Mucosa of rectum (tissue), 2 donors: ENCODE measurements around the gene TMEM271.

Source experiments
- H3K27ac ChIP-seq, 2 donors: one replicate each; pipeline ENCODE4 v1.7.0; 2013; ENCODE audit warnings: inconsistent platforms in 2 of 2, low read depth in 2 of 2, low read length in 2 of 2
- H3K27me3 ChIP-seq, 2 donors: one replicate each; pipeline ENCODE4 v1.7.0; 2013; ENCODE audit warnings: low read length in 2 of 2; ENCODE audit not compliant: control insufficient read depth in 2 of 2, insufficient read depth in 2 of 2
- H3K36me3 ChIP-seq, 2 donors: one replicate each; pipeline ENCODE4 v1.7.0; 2013; ENCODE audit warnings: low read length in 2 of 2; ENCODE audit not compliant: control insufficient read depth in 2 of 2, insufficient read depth in 2 of 2
- H3K4me1 ChIP-seq, 2 donors: one replicate each; pipeline ENCODE4 v1.7.0; 2013; ENCODE audit warnings: low read length in 2 of 2, mild to moderate bottlenecking in 1 of 2; ENCODE audit not compliant: control insufficient read depth in 2 of 2, insufficient read depth in 2 of 2
- H3K4me3 ChIP-seq, 2 donors: one replicate each; pipeline ENCODE4 v1.7.0; 2013; ENCODE audit warnings: low read length in 2 of 2
- H3K9ac ChIP-seq, 2 donors: one replicate each; pipeline ENCODE4 v1.7.0; 2013; ENCODE audit warnings: low read length in 2 of 2, low read depth in 1 of 2, mild to moderate bottlenecking in 1 of 2
- H3K9me3 ChIP-seq, 2 donors: one replicate each; pipeline ENCODE4 v1.7.0; 2013; ENCODE audit warnings: low read length in 2 of 2; ENCODE audit not compliant: control insufficient read depth in 2 of 2
- donor health status: healthy.
- donor health status: Normal muscosa, but diverticular disease.

The TMEM271 gene

GRCh38 chr4:532588-533317, 43.3 kb downstream of the TMEM271 start:
- Histone ChIP-seq H3K4me3 (no peak overlapping the region), H3K4me1 (no peaks in the 10 kb centered on the region), H3K27me3 (no peaks in the 10 kb centered on the region), H3K36me3 (peaks cover 59 to 69% of the 10 kb centered on the region in 2 donors), H3K27ac (no peak overlapping the region), H3K9ac (no peak overlapping the region), H3K9me3 (peaks cover 0 to 2% of the 10 kb centered on the region in 2 donors)

GRCh38 chr4:531721-532565, 44.2 kb downstream of the TMEM271 start:
- Histone ChIP-seq H3K9ac (no peak overlapping the region), H3K27ac (no peak overlapping the region), H3K9me3 (peaks cover 0 to 2% of the 10 kb centered on the region in 2 donors), H3K4me1 (no peaks in the 10 kb centered on the region), H3K4me3 (no peak overlapping the region), H3K36me3 (peaks cover 67 to 73% of the 10 kb centered on the region in 2 donors), H3K27me3 (no peaks in the 10 kb centered on the region)

GRCh38 chr4:531076-531475, 45.0 kb downstream of the TMEM271 start:
- H3K9ac ChIP-seq: no peak overlapping the region
- peaks cover 66% of the 10 kb centered on the region in 2 donors for H3K36me3 ChIP-seq
- no peak overlapping the region for H3K27ac ChIP-seq
- no peaks in the 10 kb centered on the region for H3K27me3 ChIP-seq
- peaks cover 0 to 2% of the 10 kb centered on the region in 2 donors for H3K9me3 ChIP-seq
- H3K4me3 ChIP-seq: no peak overlapping the region
- no peaks in the 10 kb centered on the region for H3K4me1 ChIP-seq

GRCh38 chr4:530017-530781, 45.9 kb downstream of the TMEM271 start:
- H3K9ac ChIP-seq: no peak overlapping the region
- peaks cover 62 to 64% of the 10 kb centered on the region in 2 donors for H3K36me3 ChIP-seq
- no peak overlapping the region for H3K27ac ChIP-seq
- no peak overlapping the region for H3K4me3 ChIP-seq
- no peaks in the 10 kb centered on the region for H3K27me3 ChIP-seq
- no peaks in the 10 kb centered on the region for H3K4me1 ChIP-seq
- H3K9me3 ChIP-seq: peaks cover 0 to 2% of the 10 kb centered on the region in 2 donors

GRCh38 chr4:529563-529962, 46.5 kb downstream of the TMEM271 start:
- H3K27me3 ChIP-seq: no peaks in the 10 kb centered on the region
- no peak overlapping the region for H3K9ac ChIP-seq
- no peak overlapping the region for H3K27ac ChIP-seq
- peaks cover 0 to 2% of the 10 kb centered on the region in 2 donors for H3K9me3 ChIP-seq
- H3K36me3 ChIP-seq: peaks cover 60 to 61% of the 10 kb centered on the region in 2 donors
- H3K4me1 ChIP-seq: no peaks in the 10 kb centered on the region
- H3K4me3 ChIP-seq: no peak overlapping the region

- no peaks in the 10 kb centered on the region for H3K27me3 ChIP-seq
- H3K36me3 ChIP-seq: peaks cover 62 to 63% of the 10 kb centered on the region in 2 donors
- H3K27ac ChIP-seq: no peak overlapping the region
- H3K4me1 ChIP-seq: no peaks in the 10 kb centered on the region
- peaks cover 0 to 2% of the 10 kb centered on the region in 2 donors for H3K9me3 ChIP-seq
- no peak overlapping the region for H3K9ac ChIP-seq
- H3K4me3 ChIP-seq: no peak overlapping the region
Measured at GRCh38 chr4:528835-529234, 47.3 kb downstream of the TMEM271 start.

- Histone ChIP-seq H3K9me3 (no peaks in the 10 kb centered on the region), H3K36me3 (peaks cover 62 to 64% of the 10 kb centered on the region in 2 donors), H3K27me3 (no peaks in the 10 kb centered on the region), H3K27ac (no peak overlapping the region), H3K4me1 (no peaks in the 10 kb centered on the region), H3K9ac (no peak overlapping the region), H3K4me3 (no peak overlapping the region)
Measured at GRCh38 chr4:528296-528695, 47.8 kb downstream of the TMEM271 start.

- no peak overlapping the region for H3K27ac ChIP-seq
- H3K9ac ChIP-seq: no peak overlapping the region
- peaks cover 65 to 66% of the 10 kb centered on the region in 2 donors for H3K36me3 ChIP-seq
- H3K4me3 ChIP-seq: no peak overlapping the region
- no peaks in the 10 kb centered on the region for H3K27me3 ChIP-seq
- H3K4me1 ChIP-seq: no peaks in the 10 kb centered on the region
- no peaks in the 10 kb centered on the region for H3K9me3 ChIP-seq
Measured at GRCh38 chr4:526971-527460, 49.1 kb downstream of the TMEM271 start.

- Histone ChIP-seq H3K4me3 (no peak overlapping the region), H3K4me1 (no peaks in the 10 kb centered on the region), H3K36me3 (peaks cover 65 to 68% of the 10 kb centered on the region in 2 donors), H3K9me3 (no peaks in the 10 kb centered on the region), H3K9ac (no peak overlapping the region), H3K27me3 (no peaks in the 10 kb centered on the region), H3K27ac (no peak overlapping the region)
Measured at GRCh38 chr4:526189-526909, 49.7 kb downstream of the TMEM271 start.
